Thyroid gland (tissue), 4 donors: ENCODE measurements around the gene CHTF18. TPM values are rescaled to one million over a fixed set of nuclear protein-coding genes. Genes with fewer than 3 reads are reported as not detected.
"Not testable (repeated sequence)": the region's sequence is repeated elsewhere in the genome, so short reads cannot be mapped to it uniquely, and the experiment has no call there.

ENCODE experiments used
- DNase-seq, 2 donors: peaks; one replicate each; pipeline ENCODE4 v3.0.0-alpha.2; 2019
- H3K27ac ChIP-seq, 3 donors: fragments of 200-600 bp; sonication (generic); 1 replicate in 2 of 3; 2 replicates in 1 of 3; pipeline ENCODE4 v1.5.1; 2016 to 2019; ENCODE audit warnings: mild to moderate bottlenecking in 1 of 3, moderate library complexity in 1 of 3
- H3K27me3 ChIP-seq: fragments of 200-600 bp; sonication (generic); one replicate; pipeline ENCODE4 v1.5.1; 2019
- H3K36me3 ChIP-seq, 2 donors: fragments of 200-600 bp; sonication (generic); one replicate each; pipeline ENCODE4 v1.5.1; 2016 to 2019
- H3K4me1 ChIP-seq, 2 donors: fragments of 200-600 bp; sonication (generic); one replicate each; pipeline ENCODE4 v1.5.1; 2017 to 2019
- H3K4me3 ChIP-seq, 3 donors: fragments of 200-600 bp; sonication (generic); replicated peaks in 1 of 3; 1 replicate in 2 of 3; 2 replicates in 1 of 3; pipeline ENCODE4 v1.5.1; 2016; ENCODE audit warnings: mild to moderate bottlenecking in 1 of 3
- H3K9me3 ChIP-seq: fragments of 200-600 bp; sonication (generic); one replicate; pipeline ENCODE4 v1.5.1; 2017
- POLR2A ChIP-seq, 2 donors: fragments of 450-650 bp; IDR thresholded peaks; one replicate each; pipeline ENCODE4 v1.6.1; 2017; ENCODE audit warnings: antibody characterized with exemption in 2 of 2, mild to moderate bottlenecking in 2 of 2, moderate library complexity in 1 of 2
- WGBS, 2 donors: methylation state at CpG; one replicate each; pipeline ENCODE4 v1.1.5; 2017; 5-methylcytosine and 5-hydroxymethylcytosine counted together
- intact Hi-C: fragments of 100-400 bp; cut with DNase I; formaldehyde crosslinking; loops from one replicate; pipeline ENCODE4 v1.15.1; 2023
- total RNA-seq, 4 donors: library from RNA; depleted of rRNA; stranded (reverse); fragments of >200 nt; gene quantifications; one replicate each; pipeline ENCODE4 v1.2.3, GENCODE V29; 2016
- TF ChIP-seq, protein P1 (sequence below), 6 experiments: fragments of 200-600 bp in 3 of 6; fragments of 450-650 bp in 3 of 6; sonication (generic) in 3 of 6; IDR thresholded peaks; one replicate each; pipeline ENCODE4 v1.5.1; 2016 to 2019; ENCODE audit warnings: antibody characterized with exemption in 6 of 6, mild to moderate bottlenecking in 2 of 6, inconsistent platforms in 1 of 6, moderate library complexity in 1 of 6

Gene CHTF18
- total RNA-seq, 4 donors from 2014 or later = 10.1 to 14.6 (median 11.7) TPM

- no peaks in the 10 kb centered on the region for H3K36me3 ChIP-seq
- no peaks in the 10 kb centered on the region for H3K4me1 ChIP-seq
- H3K27ac ChIP-seq = no peak overlapping the region
- no peaks in the 10 kb centered on the region for H3K9me3 ChIP-seq
- H3K4me3 ChIP-seq = no peak overlapping the region
- 100% methylated on average over 3 to 5 of the region's 10 CpGs for WGBS, 2 donors
- DNase-seq = no peak
- H3K27me3 ChIP-seq = no peaks in the 10 kb centered on the region
- intact Hi-C loops = no loop called here
- TF ChIP-seq, protein P1, sequence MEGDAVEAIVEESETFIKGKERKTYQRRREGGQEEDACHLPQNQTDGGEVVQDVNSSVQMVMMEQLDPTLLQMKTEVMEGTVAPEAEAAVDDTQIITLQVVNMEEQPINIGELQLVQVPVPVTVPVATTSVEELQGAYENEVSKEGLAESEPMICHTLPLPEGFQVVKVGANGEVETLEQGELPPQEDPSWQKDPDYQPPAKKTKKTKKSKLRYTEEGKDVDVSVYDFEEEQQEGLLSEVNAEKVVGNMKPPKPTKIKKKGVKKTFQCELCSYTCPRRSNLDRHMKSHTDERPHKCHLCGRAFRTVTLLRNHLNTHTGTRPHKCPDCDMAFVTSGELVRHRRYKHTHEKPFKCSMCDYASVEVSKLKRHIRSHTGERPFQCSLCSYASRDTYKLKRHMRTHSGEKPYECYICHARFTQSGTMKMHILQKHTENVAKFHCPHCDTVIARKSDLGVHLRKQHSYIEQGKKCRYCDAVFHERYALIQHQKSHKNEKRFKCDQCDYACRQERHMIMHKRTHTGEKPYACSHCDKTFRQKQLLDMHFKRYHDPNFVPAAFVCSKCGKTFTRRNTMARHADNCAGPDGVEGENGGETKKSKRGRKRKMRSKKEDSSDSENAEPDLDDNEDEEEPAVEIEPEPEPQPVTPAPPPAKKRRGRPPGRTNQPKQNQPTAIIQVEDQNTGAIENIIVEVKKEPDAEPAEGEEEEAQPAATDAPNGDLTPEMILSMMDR (IDR thresholded peaks at IDR 0.05) = no peak
- TF ChIP-seq POLR2A (IDR thresholded peaks at IDR 0.05) = no peak
Measured at GRCh38 chr16:835373-835772, 47.0 kb downstream of the CHTF18 start.

GRCh38 chr16:836221-836620 is 47.8 kb downstream of the CHTF18 start:
- Histone ChIP-seq H3K27me3 (no peaks in the 10 kb centered on the region), H3K36me3 (no peaks in the 10 kb centered on the region), H3K27ac (no peak overlapping the region), H3K4me3 (no peak overlapping the region), H3K4me1 (no peaks in the 10 kb centered on the region), H3K9me3 (no peaks in the 10 kb centered on the region)
- DNase-seq = no peak
- 86 to 94% methylated on average over 4 of the region's 4 CpGs for WGBS, 2 donors
- TF ChIP-seq, protein P1 (IDR thresholded peaks at IDR 0.05) = no peak
- no peak for TF ChIP-seq POLR2A (IDR thresholded peaks at IDR 0.05)
- intact Hi-C loops = no loop called here

GRCh38 chr16:836822-837221 is 48.4 kb downstream of the CHTF18 start:
- H3K4me1 ChIP-seq, H3K4me3 ChIP-seq, H3K27me3 ChIP-seq, intact Hi-C loops, DNase-seq, H3K27ac ChIP-seq, H3K36me3 ChIP-seq, H3K9me3 ChIP-seq: not testable (repeated sequence)
- WGBS, 2 donors = 89 to 93% methylated on average over 3 of the region's 3 CpGs

- TF ChIP-seq, protein P1 (IDR thresholded peaks at IDR 0.05) = no peak
- TF ChIP-seq POLR2A (IDR thresholded peaks at IDR 0.05) = no peak
- 82 to 84% methylated on average over 14 of the region's 14 CpGs for WGBS, 2 donors
- DNase-seq = no peak
- H3K9me3 ChIP-seq = no peaks in the 10 kb centered on the region
- no peaks in the 10 kb centered on the region for H3K36me3 ChIP-seq
- H3K4me3 ChIP-seq = no peak overlapping the region
- no peak overlapping the region for H3K27ac ChIP-seq
- no peaks in the 10 kb centered on the region for H3K27me3 ChIP-seq
- intact Hi-C loops = no loop called here
- H3K4me1 ChIP-seq = no peaks in the 10 kb centered on the region
Measured at GRCh38 chr16:838741-839140, 50.3 kb downstream of the CHTF18 start.

- 78 to 79% methylated on average over 14 to 18 of the region's 24 CpGs for WGBS, 2 donors
- intact Hi-C loops = no loop called here
- Histone ChIP-seq H3K27ac (no peak overlapping the region), H3K27me3 (no peaks in the 10 kb centered on the region), H3K9me3 (no peaks in the 10 kb centered on the region), H3K4me1 (no peaks in the 10 kb centered on the region), H3K36me3 (no peaks in the 10 kb centered on the region), H3K4me3 (no peak overlapping the region)
- no peak for TF ChIP-seq POLR2A (IDR thresholded peaks at IDR 0.05)
- TF ChIP-seq, protein P1 (IDR thresholded peaks at IDR 0.05) = no peak
- no peak for DNase-seq
Measured at GRCh38 chr16:839643-840408, 51.4 kb downstream of the CHTF18 start.
